ENCODE results near the gene RASGRF2.

Gene RASGRF2

GRCh38 chr5:81136557-81136956 lies 176.4 kb downstream of the RASGRF2 start:
- DNase-seq (ENCODE audit: low read depth): no peak

- no peak for DNase-seq (ENCODE audit: low read depth)
Measured at GRCh38 chr5:81137833-81138232, 177.7 kb downstream of the RASGRF2 start.

- no peak for DNase-seq (ENCODE audit: low read depth)
Measured at GRCh38 chr5:81140441-81140840, 180.3 kb downstream of the RASGRF2 start.

GRCh38 chr5:81140943-81141342 lies 180.8 kb downstream of the RASGRF2 start:
- no peak for DNase-seq (ENCODE audit: low read depth)

- no peak for DNase-seq (ENCODE audit: low read depth)
Measured at GRCh38 chr5:81142108-81142507, 181.9 kb downstream of the RASGRF2 start.

- DNase-seq (ENCODE audit: low read depth): no peak
Measured at GRCh38 chr5:81145329-81145935, 185.3 kb downstream of the RASGRF2 start.

- DNase-seq (ENCODE audit: low read depth): no peak
Measured at GRCh38 chr5:81146031-81146430, 185.9 kb downstream of the RASGRF2 start.

- DNase-seq (ENCODE audit: low read depth): no peak
Measured at GRCh38 chr5:81147011-81147885, 187.1 kb downstream of the RASGRF2 start.

GRCh38 chr5:81147886-81148571 lies 187.9 kb downstream of the RASGRF2 start:
- DNase-seq (ENCODE audit: low read depth): no peak

- no peak for DNase-seq (ENCODE audit: low read depth)
Measured at GRCh38 chr5:81151546-81151945, 191.4 kb downstream of the RASGRF2 start.

- no peak for DNase-seq (ENCODE audit: low read depth)
Measured at GRCh38 chr5:81154725-81155124, 194.6 kb downstream of the RASGRF2 start.

- no peak for DNase-seq (ENCODE audit: low read depth)
Measured at GRCh38 chr5:81156732-81157131, 196.6 kb downstream of the RASGRF2 start.

GRCh38 chr5:81161012-81161601 lies 200.9 kb downstream of the RASGRF2 start:
- DNase-seq (ENCODE audit: low read depth): no peak

GRCh38 chr5:81162501-81162900 lies 202.3 kb downstream of the RASGRF2 start:
- no peak for DNase-seq (ENCODE audit: low read depth)

GRCh38 chr5:81163651-81164050 lies 203.5 kb downstream of the RASGRF2 start:
- DNase-seq (ENCODE audit: low read depth): no peak

- no peak for DNase-seq (ENCODE audit: low read depth)
Measured at GRCh38 chr5:81164476-81164875, 204.3 kb downstream of the RASGRF2 start.

GRCh38 chr5:81164936-81165335 lies 204.8 kb downstream of the RASGRF2 start:
- DNase-seq (ENCODE audit: low read depth): no peak

- DNase-seq (ENCODE audit: low read depth): peak; percentile 6
Measured at GRCh38 chr5:81165493-81166119, 205.4 kb downstream of the RASGRF2 start.

GRCh38 chr5:81166430-81166829 lies 206.3 kb downstream of the RASGRF2 start:
- DNase-seq (ENCODE audit: low read depth): no peak

- no peak for DNase-seq (ENCODE audit: low read depth)
Measured at GRCh38 chr5:81167078-81167477, 206.9 kb downstream of the RASGRF2 start.

GRCh38 chr5:81167544-81167943 lies 207.4 kb downstream of the RASGRF2 start:
- no peak for DNase-seq (ENCODE audit: low read depth)

- DNase-seq (ENCODE audit: low read depth): no peak
Measured at GRCh38 chr5:81169924-81170323, 209.8 kb downstream of the RASGRF2 start.

All from stimulated activated CD8-positive, alpha-beta memory T cell treated with anti-CD3 and anti-CD28 coated beads, Interleukin-12 subunit alpha, Interleukin-12 subunit beta, amount 100 ng/mL, for 4 hours (primary cell).